GM21723 (cell line): ENCODE measurements around the gene ABCA6.

Experiments used
- ATAC-seq: cut with Tn5 transposase; IDR thresholded peaks from one replicate; pipeline ENCODE4 v1.9.1; 2021; ENCODE audit warnings: mild to moderate bottlenecking, moderate library complexity; ENCODE audit not compliant: unreplicated experiment

ABCA6 gene

DNA sequence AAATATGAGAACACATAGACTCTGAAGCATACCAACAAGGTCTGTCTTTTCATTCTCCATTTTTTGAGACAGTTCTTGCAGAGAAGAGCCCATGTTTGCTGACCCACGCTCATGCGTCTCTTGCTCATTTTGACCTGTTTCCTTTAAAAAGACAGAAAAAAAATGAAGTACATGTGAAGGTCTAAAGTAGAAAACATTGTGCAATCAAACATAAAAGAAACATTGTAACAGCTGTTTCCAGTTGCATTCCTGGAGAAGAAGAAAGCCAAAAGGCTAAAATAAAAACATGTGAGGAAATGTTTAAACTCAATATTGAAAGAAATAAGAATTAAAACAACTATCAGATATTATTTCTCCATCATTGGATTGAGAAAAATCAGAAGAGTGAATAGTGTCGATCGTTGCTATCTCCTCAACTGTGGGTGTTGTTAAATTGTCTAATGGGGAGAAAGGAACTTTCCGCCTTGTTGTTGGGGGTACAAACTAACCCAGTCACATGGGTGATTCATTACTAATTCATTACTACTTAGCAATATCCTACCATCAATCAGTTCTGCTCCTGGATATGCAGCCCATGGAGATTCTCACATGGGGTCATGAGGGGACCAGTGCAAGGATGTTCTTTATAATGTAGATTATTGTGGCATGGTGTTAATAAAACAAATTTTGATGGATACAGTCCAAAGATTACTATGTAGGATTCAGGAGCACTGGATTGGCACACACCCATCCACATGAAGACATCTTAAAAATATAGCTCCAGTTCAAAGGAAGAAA is 90.5 kb downstream of the ABCA6 start:
- ATAC-seq: no peak

GRCh38 chr17:69048634-69049033 is 93.1 kb downstream of the ABCA6 start:
- no peak for ATAC-seq

GRCh38 chr17:69047368-69048263 is 94.1 kb downstream of the ABCA6 start:
- ATAC-seq: no peak

GRCh38 chr17:69046121-69046807 is 95.4 kb downstream of the ABCA6 start:
- ATAC-seq: no peak

GRCh38 chr17:69045646-69046045 is 96.0 kb downstream of the ABCA6 start:
- no peak for ATAC-seq

GRCh38 chr17:69044371-69044770 is 97.3 kb downstream of the ABCA6 start:
- ATAC-seq: no peak

DNA sequence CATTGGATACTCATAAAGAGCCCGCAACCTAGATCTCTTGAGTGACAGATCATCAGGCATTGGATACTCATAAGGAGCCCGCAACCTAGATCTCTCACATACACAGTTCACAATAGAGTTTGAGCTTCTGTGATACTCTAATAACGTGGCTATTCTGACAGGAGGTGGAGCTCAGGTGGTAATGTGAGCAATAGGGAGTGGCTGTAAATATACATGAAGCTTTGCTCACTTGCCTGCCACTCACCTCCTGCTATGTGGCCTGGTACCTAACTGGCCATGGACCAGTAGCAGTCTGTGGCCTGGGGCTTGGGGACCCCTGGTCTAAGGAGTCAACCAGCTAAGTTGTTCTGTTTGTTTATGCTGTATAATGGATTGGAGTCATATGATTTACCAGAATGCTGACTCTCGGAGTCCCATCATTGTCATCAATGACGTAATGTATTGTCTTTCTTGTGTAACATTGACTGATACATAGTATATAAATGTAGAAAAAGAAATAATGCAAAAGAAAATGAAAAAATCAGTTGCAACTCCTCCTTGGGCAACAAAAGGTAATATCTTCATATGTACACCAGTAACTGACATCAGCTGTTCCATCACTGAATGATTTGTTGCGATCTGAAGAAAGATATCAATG is 98.5 kb downstream of the ABCA6 start:
- no peak for ATAC-seq

DNA sequence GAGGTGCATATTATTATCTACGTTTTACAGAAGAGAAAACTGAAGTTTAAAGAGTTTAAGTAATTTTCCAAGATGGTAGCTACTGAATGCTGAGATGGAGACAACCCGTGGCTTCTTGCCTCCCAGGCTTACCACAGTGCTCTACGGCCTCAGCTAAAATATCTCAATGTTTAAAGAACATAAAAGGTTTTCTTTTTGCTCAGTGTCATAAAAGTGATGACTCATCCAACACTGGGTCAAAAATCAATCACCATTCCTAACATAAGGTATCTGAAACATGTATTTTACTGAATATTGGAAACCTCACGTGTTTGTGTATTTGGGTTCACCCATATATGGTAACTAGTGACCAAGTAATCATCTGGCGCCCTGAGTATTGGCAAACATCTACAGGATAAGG is 99.4 kb downstream of the ABCA6 start:
- ATAC-seq: no peak

- ATAC-seq: no peak
Observed at GRCh38 chr17:69031839-69032238, 109.9 kb downstream of the ABCA6 start.

DNA sequence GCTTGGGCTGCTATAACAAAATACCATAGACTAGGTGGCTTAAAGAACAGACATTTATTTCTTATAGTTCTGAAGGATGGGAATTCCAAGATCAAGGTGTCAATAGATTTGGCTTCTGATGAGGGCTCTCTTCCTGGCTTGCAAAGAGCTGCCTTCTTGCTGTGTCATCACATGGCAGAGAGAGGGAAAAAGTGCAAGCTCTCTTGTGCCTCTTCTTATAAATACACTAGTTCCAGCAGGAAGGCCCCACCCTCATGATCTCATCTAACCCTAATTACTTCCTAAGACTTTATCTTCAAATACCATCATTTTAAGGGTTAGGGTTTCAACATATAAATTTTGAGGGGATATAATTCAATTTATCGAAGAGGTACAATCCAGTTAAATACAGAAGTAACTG is 111.5 kb downstream of the ABCA6 start:
- ATAC-seq: no peak
